Right atrium auricular region (tissue), 2 donors: Measurements from ENCODE around the gene CNDP1. TPM values are rescaled to one million over a fixed set of nuclear protein-coding genes. Genes with fewer than 3 reads are reported as not detected.

ENCODE experiments used
- DNase-seq: peaks from one replicate; pipeline ENCODE4 v3.0.0-alpha.2; 2019; ENCODE audit warnings: low spot score
- H3K27ac ChIP-seq, 2 donors: fragments of 200-600 bp; sonication (generic); 1 replicate in 1 of 2; 2 replicates in 1 of 2; pipeline ENCODE4 v1.5.1; 2016 to 2019
- H3K27me3 ChIP-seq, 2 donors: fragments of 200-600 bp; sonication (generic); one replicate each; pipeline versions ENCODE4 v1.5.1 to v1.6.0; 2017 to 2019
- H3K36me3 ChIP-seq: fragments of 200-600 bp; sonication (generic); one replicate; pipeline ENCODE4 v1.5.1; 2016
- H3K4me1 ChIP-seq, 2 donors: fragments of 200-600 bp; sonication (generic); one replicate each; pipeline versions ENCODE4 v1.5.1 to v1.6.0; 2017 to 2019
- H3K4me3 ChIP-seq, 2 donors: fragments of 200-600 bp; sonication (generic); 1 replicate in 1 of 2; 2 replicates in 1 of 2; pipeline ENCODE4 v1.5.1; 2017 to 2019; ENCODE audit warnings: mild to moderate bottlenecking in 1 of 2, moderate library complexity in 1 of 2
- H3K9me3 ChIP-seq, 2 donors: fragments of 200-600 bp; sonication (generic); one replicate each; pipeline ENCODE4 v1.5.1; 2019
- CTCF ChIP-seq, 2 donors: fragments of 200-600 bp; sonication (generic); IDR thresholded peaks; one replicate each; pipeline ENCODE4 v1.5.1; 2019; ENCODE audit warnings: antibody characterized with exemption in 2 of 2
- total RNA-seq, 2 donors: library from RNA; depleted of rRNA; stranded (reverse); fragments of >200 nt; gene quantifications; one replicate each; pipeline ENCODE4 v1.1.0, GENCODE V29; 2016

Gene CNDP1
- total RNA-seq, 2 donors from 2014 or later, result not detected

- no peak for TF ChIP-seq CTCF (IDR thresholded peaks at IDR 0.05)
- no peaks in the 10 kb centered on the region for H3K36me3 ChIP-seq
- no peak overlapping the region for H3K27ac ChIP-seq
- no peaks in the 10 kb centered on the region for H3K27me3 ChIP-seq
- no peaks in the 10 kb centered on the region for H3K9me3 ChIP-seq
- no peak for DNase-seq
- H3K4me1 ChIP-seq, result peaks cover 0 to 13% of the 10 kb centered on the region in 2 donors
- no peak overlapping the region for H3K4me3 ChIP-seq
Measured at GRCh38 chr18:74492259-74492658, 42.0 kb upstream of the CNDP1 start.

GRCh38 chr18:74493689-74494088 lies 40.6 kb upstream of the CNDP1 start:
- peak in 1 of 2 donors; percentile 73 for TF ChIP-seq CTCF (IDR thresholded peaks at IDR 0.05)
- H3K4me3 ChIP-seq, result no peak overlapping the region
- H3K4me1 ChIP-seq, result peaks cover 0 to 28% of the 10 kb centered on the region in 2 donors
- H3K36me3 ChIP-seq, result no peaks in the 10 kb centered on the region
- no peak for DNase-seq
- H3K27me3 ChIP-seq, result no peaks in the 10 kb centered on the region
- H3K27ac ChIP-seq, result no peak overlapping the region
- H3K9me3 ChIP-seq, result no peaks in the 10 kb centered on the region

GRCh38 chr18:74494514-74494913 lies 39.8 kb upstream of the CNDP1 start:
- DNase-seq, result no peak
- no peak overlapping the region for H3K27ac ChIP-seq
- H3K9me3 ChIP-seq, result no peaks in the 10 kb centered on the region
- H3K4me1 ChIP-seq, result peaks cover 0 to 32% of the 10 kb centered on the region in 2 donors
- H3K4me3 ChIP-seq, result no peak overlapping the region
- H3K27me3 ChIP-seq, result no peaks in the 10 kb centered on the region
- no peak for TF ChIP-seq CTCF (IDR thresholded peaks at IDR 0.05)
- H3K36me3 ChIP-seq, result no peaks in the 10 kb centered on the region

- H3K4me1 ChIP-seq, result peaks cover 0 to 36% of the 10 kb centered on the region in 2 donors
- no peaks in the 10 kb centered on the region for H3K9me3 ChIP-seq
- H3K27me3 ChIP-seq, result no peaks in the 10 kb centered on the region
- H3K4me3 ChIP-seq, result peak within 1 kb of the TSS; percentile 85 to 92
- peak within 1 kb of the TSS; percentile 90 to 92 for H3K27ac ChIP-seq
- peaks cover 2% of the 10 kb centered on the region for H3K36me3 ChIP-seq
- DNase-seq, result peak; percentile 99
- TF ChIP-seq CTCF (IDR thresholded peaks at IDR 0.05), result no peak
Measured at GRCh38 chr18:74495581-74496507, 38.5 kb upstream of the CNDP1 start, which contains the start of gene CNDP2. Gene CNDP2 (plus strand): TSS chr18:74496363. CDS start chr18:74499974, 3,611 bp downstream.

GRCh38 chr18:74496508-74497323 lies 37.6 kb upstream of the CNDP1 start:
- DNase-seq, result peak; percentile 65

More at GRCh38 chr18:74496508-74497323, 37.6 kb upstream of the CNDP1 start:
- TF ChIP-seq CTCF (IDR thresholded peaks at IDR 0.05), result peak in 1 of 2 donors; percentile 33
- Histone ChIP-seq H3K4me1 (peaks cover 0 to 36% of the 10 kb centered on the region in 2 donors), H3K4me3 (peak overlapping the region; percentile 85 to 92), H3K27me3 (no peaks in the 10 kb centered on the region), H3K36me3 (peaks cover 11% of the 10 kb centered on the region), H3K9me3 (no peaks in the 10 kb centered on the region), H3K27ac (peak overlapping the region; percentile 90 to 92)
